MM.1S (cell line): ENCODE data around the gene MRRF.

Experiments used
- DNase-seq: peaks from one replicate; pipeline ENCODE4 v3.0.0-alpha.2; 2015
- H2AFZ ChIP-seq: fragments of 300-600 bp; sonication (generic); 2 replicates; pipeline ENCODE4 v1.6.0; 2016; ENCODE audit warnings: antibody characterized with exemption, low read length
- H3F3A ChIP-seq: fragments of 300-600 bp; sonication (generic); 2 replicates; pipeline ENCODE4 v1.6.1; 2016; ENCODE audit warnings: mild to moderate bottlenecking, antibody characterized with exemption, low read length, moderate library complexity, mixed read lengths; ENCODE audit not compliant: insufficient read depth
- H3K27ac ChIP-seq: fragments of 300-600 bp; sonication (generic); 2 replicates; pipeline ENCODE4 v1.5.1; 2016; ENCODE audit warnings: mild to moderate bottlenecking, low read length
- H3K27me3 ChIP-seq: fragments of 300-600 bp; sonication (generic); replicated peaks from 2 replicates; pipeline ENCODE4 v1.6.0; 2016; ENCODE audit warnings: low read length; ENCODE audit not compliant: insufficient read depth
- H3K36me3 ChIP-seq: fragments of 300-600 bp; sonication (generic); replicated peaks from 2 replicates; pipeline ENCODE4 v1.6.1; 2016; ENCODE audit warnings: mild to moderate bottlenecking, low read length, mixed read lengths; ENCODE audit not compliant: insufficient read depth
- H3K4me1 ChIP-seq: fragments of 300-600 bp; sonication (generic); 2 replicates; pipeline ENCODE4 v1.6.1; 2016; ENCODE audit warnings: low read length, mixed read lengths
- H3K4me2 ChIP-seq: fragments of 300-600 bp; sonication (generic); 2 replicates; pipeline ENCODE4 v1.6.0; 2016; ENCODE audit warnings: low read depth, low read length
- H3K4me3 ChIP-seq: fragments of 300-600 bp; sonication (generic); 2 replicates; pipeline ENCODE4 v1.5.1; 2016; ENCODE audit warnings: low read length, mixed read lengths
- H3K79me2 ChIP-seq: fragments of 300-600 bp; sonication (generic); 2 replicates; pipeline ENCODE4 v1.6.1; 2016; ENCODE audit warnings: mixed run types, low read length, mixed read lengths
- H3K9ac ChIP-seq: fragments of 300-600 bp; sonication (generic); 2 replicates; pipeline ENCODE4 v1.6.1; 2016; ENCODE audit warnings: low read length, mixed read lengths
- H3K9me2 ChIP-seq: fragments of 300-600 bp; sonication (generic); replicated peaks from 2 replicates; pipeline ENCODE4 v1.6.1; 2016; ENCODE audit warnings: mild to moderate bottlenecking, low read length, mixed read lengths; ENCODE audit not compliant: insufficient read depth
- H3K9me3 ChIP-seq: fragments of 300-600 bp; sonication (generic); replicated peaks from 2 replicates; pipeline ENCODE4 v1.6.1; 2016; ENCODE audit warnings: mild to moderate bottlenecking, low read length, mixed read lengths; ENCODE audit not compliant: insufficient read depth
- H4K20me1 ChIP-seq: fragments of 300-600 bp; sonication (generic); 2 replicates; pipeline ENCODE4 v1.6.1; 2016; ENCODE audit warnings: mild to moderate bottlenecking, low read length, moderate library complexity, mixed read lengths; ENCODE audit not compliant: insufficient read depth
- EZH2 ChIP-seq: fragments of 300-600 bp; sonication (generic); optimal IDR thresholded peaks from 2 replicates; pipeline ENCODE3; 2017; ENCODE audit warnings: low read depth, mild to moderate bottlenecking, antibody characterized with exemption, low read length, mixed read lengths
- EZH2phosphoT487 ChIP-seq: fragments of 300-600 bp; sonication (generic); IDR thresholded peaks from 2 replicates; pipeline ENCODE4 v1.6.1; 2018; ENCODE audit warnings: antibody characterized with exemption, low read length
- TF ChIP-seq, protein P1 (sequence below): fragments of 300-600 bp; sonication (generic); IDR thresholded peaks from 2 replicates; pipeline ENCODE4 v1.5.1; 2016; ENCODE audit warnings: antibody characterized with exemption, low read length, mixed read lengths

Gene MRRF

DNA sequence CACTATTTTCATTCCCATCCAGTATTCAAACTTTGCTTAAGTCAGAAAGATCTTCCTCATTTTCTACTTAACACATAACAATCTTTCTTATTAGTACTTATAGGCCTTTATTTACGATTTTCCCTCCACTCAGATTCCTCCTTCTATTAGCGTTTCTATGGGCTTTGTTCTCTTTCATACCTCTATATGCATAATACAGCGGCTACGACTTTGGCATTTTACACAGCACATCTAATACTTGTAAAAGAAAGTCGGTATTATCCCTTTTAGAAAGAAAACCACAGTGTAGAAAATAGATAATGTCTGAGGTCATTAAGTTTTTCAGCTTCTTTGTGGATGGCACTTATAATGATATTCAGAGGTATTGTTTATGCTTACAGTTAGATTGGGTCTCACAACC lies 8.5 kb upstream of the MRRF start:
- Histone ChIP-seq H3K4me2 (no peak overlapping the region), H3F3A (no peaks in the 10 kb centered on the region), H3K27me3 (no peaks in the 10 kb centered on the region), H3K9me2 (no peaks in the 10 kb centered on the region), H3K27ac (no peak overlapping the region), H2AFZ (no peak overlapping the region), H3K4me3 (no peak overlapping the region), H3K36me3 (no peaks in the 10 kb centered on the region; the same call in 1 of the 2 replicates), H3K4me1 (no peaks in the 10 kb centered on the region), H4K20me1 (no peaks in the 10 kb centered on the region), H3K9me3 (no peaks in the 10 kb centered on the region), H3K79me2 (peaks cover 28% of the 10 kb centered on the region), H3K9ac (no peak overlapping the region)
- DNase-seq: no peak
- no peak for TF ChIP-seq EZH2phosphoT487
- no peak for TF ChIP-seq EZH2
- TF ChIP-seq, protein P1, sequence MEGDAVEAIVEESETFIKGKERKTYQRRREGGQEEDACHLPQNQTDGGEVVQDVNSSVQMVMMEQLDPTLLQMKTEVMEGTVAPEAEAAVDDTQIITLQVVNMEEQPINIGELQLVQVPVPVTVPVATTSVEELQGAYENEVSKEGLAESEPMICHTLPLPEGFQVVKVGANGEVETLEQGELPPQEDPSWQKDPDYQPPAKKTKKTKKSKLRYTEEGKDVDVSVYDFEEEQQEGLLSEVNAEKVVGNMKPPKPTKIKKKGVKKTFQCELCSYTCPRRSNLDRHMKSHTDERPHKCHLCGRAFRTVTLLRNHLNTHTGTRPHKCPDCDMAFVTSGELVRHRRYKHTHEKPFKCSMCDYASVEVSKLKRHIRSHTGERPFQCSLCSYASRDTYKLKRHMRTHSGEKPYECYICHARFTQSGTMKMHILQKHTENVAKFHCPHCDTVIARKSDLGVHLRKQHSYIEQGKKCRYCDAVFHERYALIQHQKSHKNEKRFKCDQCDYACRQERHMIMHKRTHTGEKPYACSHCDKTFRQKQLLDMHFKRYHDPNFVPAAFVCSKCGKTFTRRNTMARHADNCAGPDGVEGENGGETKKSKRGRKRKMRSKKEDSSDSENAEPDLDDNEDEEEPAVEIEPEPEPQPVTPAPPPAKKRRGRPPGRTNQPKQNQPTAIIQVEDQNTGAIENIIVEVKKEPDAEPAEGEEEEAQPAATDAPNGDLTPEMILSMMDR: no peak

DNA sequence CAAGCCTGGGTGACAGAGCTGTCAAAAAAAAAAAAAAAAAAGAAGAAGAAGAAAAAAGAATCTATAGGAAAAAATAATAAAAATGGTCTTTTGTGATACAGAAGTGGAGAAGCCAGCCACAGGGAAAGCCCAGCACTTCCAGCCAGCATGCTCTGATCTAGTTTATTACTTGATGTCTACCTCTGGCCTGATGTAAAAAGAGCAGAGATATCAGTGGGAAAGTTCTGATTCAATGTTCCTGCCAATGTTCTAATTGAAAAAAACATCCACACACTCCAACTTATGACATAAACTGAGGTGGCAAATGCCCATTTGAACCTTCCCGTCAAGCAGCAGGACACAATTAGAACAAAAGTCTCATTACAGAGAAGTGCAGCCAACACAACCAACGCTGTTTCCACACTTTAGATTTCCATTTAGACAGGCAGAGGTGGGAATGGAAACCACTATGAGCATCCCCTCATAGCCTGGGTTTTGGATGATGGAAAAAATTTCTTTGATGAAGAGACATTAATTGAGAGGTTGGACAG lies 5.7 kb upstream of the MRRF start:
- TF ChIP-seq EZH2phosphoT487 (no peak), EZH2 (no peak)
- TF ChIP-seq, protein P1: no peak
- no peak for DNase-seq

DNA sequence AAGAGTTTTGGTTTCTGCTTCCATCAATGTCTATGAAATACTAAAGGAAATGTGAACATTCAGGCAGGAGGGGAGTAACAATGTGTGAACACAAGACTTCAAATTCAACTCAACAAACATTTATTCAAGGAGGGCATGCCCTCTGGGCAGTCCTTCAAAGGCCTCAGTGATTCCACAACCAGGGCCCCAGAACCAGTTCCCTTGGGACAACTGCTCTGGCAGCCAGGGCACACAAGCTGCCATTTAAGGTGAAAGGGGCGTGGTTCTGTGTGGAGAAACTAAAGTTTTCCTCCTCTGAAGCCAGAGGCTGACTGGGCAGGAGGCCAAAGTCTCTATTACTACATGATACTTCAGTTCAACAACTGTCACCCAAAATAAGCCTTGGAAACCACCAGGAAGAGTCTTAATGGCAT lies 3.2 kb upstream of the MRRF start:
- no peak overlapping the region for H3K4me2 ChIP-seq
- no peak overlapping the region for H3K27ac ChIP-seq
- DNase-seq: no peak
- TF ChIP-seq, protein P1: no peak
- TF ChIP-seq EZH2phosphoT487: no peak
- TF ChIP-seq EZH2: no peak
- no peaks in the 10 kb centered on the region for H3K9me2 ChIP-seq
- no peaks in the 10 kb centered on the region for H4K20me1 ChIP-seq
- no peak overlapping the region for H3K4me3 ChIP-seq
- H3K79me2 ChIP-seq: peaks cover 66% of the 10 kb centered on the region
- no peaks in the 10 kb centered on the region for H3K9me3 ChIP-seq
- no peaks in the 10 kb centered on the region; the same call in 1 of the 2 replicates for H3K36me3 ChIP-seq
- H2AFZ ChIP-seq: no peak overlapping the region
- H3K4me1 ChIP-seq: peaks cover 13% of the 10 kb centered on the region; the same call in 1 of the 2 replicates
- no peaks in the 10 kb centered on the region for H3K27me3 ChIP-seq
- no peak overlapping the region for H3K9ac ChIP-seq
- H3F3A ChIP-seq: peaks cover 10% of the 10 kb centered on the region; the same call in 1 of the 2 replicates

More for the DNA sequence above, 5.7 kb upstream of the MRRF start:
- H3K27ac ChIP-seq: no peak overlapping the region
- peaks cover 2% of the 10 kb centered on the region; the same call in 1 of the 2 replicates for H3F3A ChIP-seq
- H3K36me3 ChIP-seq: no peaks in the 10 kb centered on the region; the same call in 1 of the 2 replicates
- H3K4me3 ChIP-seq: no peak overlapping the region
- no peak overlapping the region for H3K9ac ChIP-seq
- H3K79me2 ChIP-seq: peaks cover 49% of the 10 kb centered on the region
- no peaks in the 10 kb centered on the region for H3K9me3 ChIP-seq
- H3K4me2 ChIP-seq: no peak overlapping the region
- H4K20me1 ChIP-seq: no peaks in the 10 kb centered on the region
- H3K9me2 ChIP-seq: no peaks in the 10 kb centered on the region
- H3K4me1 ChIP-seq: 0 out of 2 replicates have a peak, but pooled peaks cover 4% of the 10 kb centered on the region
- no peaks in the 10 kb centered on the region for H3K27me3 ChIP-seq
- no peak overlapping the region for H2AFZ ChIP-seq
